Measurements from ENCODE around the gene WWC2.

GRCh38 chr4:183253451-183253850, 154.4 kb downstream of the WWC2 start:
- no peak for TF ChIP-seq CTCF (conservative IDR thresholded peaks at IDR 0.05 in 1 of 2, IDR thresholded peaks at IDR 0.05 in 1 of 2; ENCODE audit: extremely low read depth in 1 of 2, insufficient read depth in 1 of 2, low read depth in 1 of 2, low read length in 2 of 2)
- TF ChIP-seq EZH2 (IDR thresholded peaks at IDR 0.05; ENCODE audit: borderline replicate concordance, low read length), result no peak

Measured in mammary epithelial cell (primary cell).